GM23248 (cell line): Measurements from ENCODE around the gene LRRN2.

Experiments used
- EZH2 ChIP-seq: fragments of 200-600 bp; sonication (generic); IDR thresholded peaks from 2 replicates; pipeline ENCODE4 v1.6.1; 2018; ENCODE audit warnings: antibody characterized with exemption, mild to moderate bottlenecking; ENCODE audit not compliant: insufficient read depth, poor library complexity, severe bottlenecking
- EZH2phosphoT487 ChIP-seq: fragments of 200-600 bp; sonication (generic); IDR thresholded peaks from 2 replicates; pipeline ENCODE4 v1.6.1; 2018; ENCODE audit warnings: antibody characterized with exemption, moderate library complexity, mild to moderate bottlenecking, low read depth; ENCODE audit not compliant: insufficient read depth

- TF ChIP-seq EZH2phosphoT487 (no peak), EZH2 (no peak)
Measured at GRCh38 chr1:204703826-204704612, 18.5 kb upstream of the LRRN2 start.
